Measurements from ENCODE around the gene ZNF460. TPM values are rescaled to one million over a fixed set of nuclear protein-coding genes. Genes with fewer than 3 reads are reported as not detected.

ZNF460 gene
- total and polyA plus RNA-seq, 2 of the 13 experiments (the other 11 are each of a cell fraction or from before 2014, with no cell fraction given) = 14.5 to 44.8 TPM

DNA sequence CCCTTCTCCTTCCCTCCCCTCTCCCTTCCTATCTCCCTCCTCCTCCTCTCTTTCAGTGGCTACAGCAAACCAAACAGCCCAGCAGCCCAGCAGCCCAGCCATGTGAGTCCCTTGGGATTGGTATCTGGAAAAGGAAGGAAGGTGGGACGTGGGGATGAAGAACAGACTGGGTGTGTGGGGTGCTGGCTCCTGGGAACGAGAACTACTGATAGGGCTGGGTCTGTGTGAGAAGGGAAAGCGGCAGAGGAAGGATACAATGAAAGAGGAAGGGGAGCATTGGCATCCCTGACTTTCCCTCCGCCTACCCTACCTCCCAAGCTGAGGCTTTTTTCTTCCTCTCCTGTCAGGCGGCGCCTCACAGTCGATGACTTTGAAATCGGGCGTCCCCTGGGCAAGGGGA, 48.6 kb upstream of the ZNF460 start:
- in situ Hi-C loops (cut with HindIII; ENCODE audit: extremely low pct_ligation_motif_present, low pct_unique_long_range_greater_than_20kb) = no loop called here
- no peak overlapping the region for H3K27ac ChIP-seq (ENCODE audit: extremely low read length, insufficient read depth, low read length)
- no peaks in the 10 kb centered on the region for H3K9me3 ChIP-seq (ENCODE audit: low read length)
- no peak overlapping the region; the same call in 1 of the 2 replicates for H3K4me2 ChIP-seq (ENCODE audit: low read depth, low read length)
- H3K27me3 ChIP-seq (ENCODE audit: control insufficient read depth in 1 of 2, insufficient read depth in 2 of 2, low read length in 2 of 2) = no peaks in the 10 kb centered on the region; a peak in 1 of 5 replicates
- TF ChIP-seq MATR3 (CRISPR knock-in tag; IDR thresholded peaks at IDR 0.05) (no peak), ZNF678 (CRISPR knock-in tag; IDR thresholded peaks at IDR 0.05) (no peak), ZFYVE20 (CRISPR knock-in tag; IDR thresholded peaks at IDR 0.05; ENCODE audit: borderline replicate concordance, low read depth) (no peak), ZNF282 (IDR thresholded peaks at IDR 0.05; ENCODE audit: partially characterized antibody) (no peak)
- TF ChIP-seq, protein P1, sequence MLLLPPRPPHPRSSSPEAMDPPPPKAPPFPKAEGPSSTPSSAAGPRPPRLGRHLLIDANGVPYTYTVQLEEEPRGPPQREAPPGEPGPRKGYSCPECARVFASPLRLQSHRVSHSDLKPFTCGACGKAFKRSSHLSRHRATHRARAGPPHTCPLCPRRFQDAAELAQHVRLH (CRISPR knock-in tag; IDR thresholded peaks at IDR 0.05; ENCODE audit: borderline replicate concordance, low read depth) = no peak
- FAIRE-seq = no peak
- no peak overlapping the region for H3K9ac ChIP-seq (ENCODE audit: insufficient read depth, low read depth, low read length)
- peaks cover 18% of the 10 kb centered on the region; the same call in 1 of the 2 replicates for H3K4me1 ChIP-seq (ENCODE audit: insufficient read depth, low read length)
- no peak overlapping the region for H3K4me3 ChIP-seq (replicated peaks in 1 of 3; ENCODE audit: insufficient read depth in 1 of 3, low read depth in 2 of 3, low read length in 3 of 3)
- WGBS (ENCODE audit: low lambda C conversion rate) = 51% methylated on average over 9 of the region's 9 CpGs
- ChIA-PET POLR2A (no interaction called here), CTCF (ENCODE audit: low intra/inter-chr PET ratio, low total read pairs) (no interaction called here)
- no TSS peak for BruUV-seq (replicated peaks)
- H2AFZ ChIP-seq (ENCODE audit: low read length) = no peak overlapping the region
- intact Hi-C loops (cut with micrococcal nuclease; ENCODE audit: unreplicated experiment) = no loop called here
- H3K36me3 ChIP-seq (replicated peaks in 1 of 2; ENCODE audit: control insufficient read depth in 1 of 2, insufficient read depth in 2 of 2, low read length in 2 of 2) = no peaks in the 10 kb centered on the region
- no peaks in the 10 kb centered on the region for H4K20me1 ChIP-seq (ENCODE audit: insufficient read depth, low read length)
- DNase-seq (ENCODE audit: low spot score) = no peak
- ATAC-seq = no peak
- H3K79me2 ChIP-seq (ENCODE audit: insufficient read depth, low read length) = no peaks in the 10 kb centered on the region

GRCh38 chr19:57233207-57233606, 47.1 kb upstream of the ZNF460 start:
- no peak overlapping the region for H3K9ac ChIP-seq (ENCODE audit: insufficient read depth, low read depth, low read length)
- H3K9me3 ChIP-seq (ENCODE audit: low read length) = no peaks in the 10 kb centered on the region
- no peaks in the 10 kb centered on the region for H3K79me2 ChIP-seq (ENCODE audit: insufficient read depth, low read length)
- H3K4me3 ChIP-seq (replicated peaks in 1 of 3; ENCODE audit: insufficient read depth in 1 of 3, low read depth in 2 of 3, low read length in 3 of 3) = no peak overlapping the region
- H3K36me3 ChIP-seq (replicated peaks in 1 of 2; ENCODE audit: control insufficient read depth in 1 of 2, insufficient read depth in 2 of 2, low read length in 2 of 2) = no peaks in the 10 kb centered on the region
- intact Hi-C loops (cut with micrococcal nuclease; ENCODE audit: unreplicated experiment) (no loop called here), in situ Hi-C loops (cut with HindIII; ENCODE audit: extremely low pct_ligation_motif_present, low pct_unique_long_range_greater_than_20kb) (no loop called here)
- no peak overlapping the region for H3K4me2 ChIP-seq (ENCODE audit: low read depth, low read length)
- ATAC-seq (no peak), FAIRE-seq (no peak), DNase-seq (ENCODE audit: low spot score) (no peak)
- ChIA-PET CTCF (ENCODE audit: low intra/inter-chr PET ratio, low total read pairs) (no interaction called here), POLR2A (no interaction called here)
- TF ChIP-seq, protein P1 (CRISPR knock-in tag; IDR thresholded peaks at IDR 0.05; ENCODE audit: borderline replicate concordance, low read depth) = no peak
- TF ChIP-seq MXD3 (CRISPR knock-in tag; IDR thresholded peaks at IDR 0.05) (no peak), ZNF737 (CRISPR knock-in tag; IDR thresholded peaks at IDR 0.05; ENCODE audit: borderline replicate concordance) (no peak), ZNF30 (CRISPR knock-in tag; IDR thresholded peaks at IDR 0.05) (no peak), POLR2A (IDR thresholded peaks at IDR 0.05; ENCODE audit: insufficient read depth in 1 of 2, low read depth in 2 of 2, low read length in 2 of 2) (no peak), PCBP2 (optimal IDR thresholded peaks at IDR 0.05; ENCODE audit: low read depth, low read length, poor library complexity, severe bottlenecking) (no peak), MTF2 (CRISPR knock-in tag; IDR thresholded peaks at IDR 0.05; ENCODE audit: borderline replicate concordance) (no peak), RXRA (CRISPR knock-in tag; IDR thresholded peaks at IDR 0.05) (no peak), ZNF784 (CRISPR knock-in tag; IDR thresholded peaks at IDR 0.05; ENCODE audit: borderline replicate concordance) (no peak), KDM4B (CRISPR knock-in tag; IDR thresholded peaks at IDR 0.05) (no peak), ZNF431 (CRISPR knock-in tag; IDR thresholded peaks at IDR 0.05; ENCODE audit: borderline replicate concordance, low read depth) (no peak), GATAD2A (CRISPR knock-in tag; IDR thresholded peaks at IDR 0.05) (no peak)
- no peak overlapping the region for H3K27ac ChIP-seq (ENCODE audit: extremely low read length, insufficient read depth, low read length)
- 73% methylated on average over 1 of the region's 1 CpG for WGBS (ENCODE audit: low lambda C conversion rate)
- no TSS peak for BruUV-seq (replicated peaks)
- no peak overlapping the region for H2AFZ ChIP-seq (ENCODE audit: low read length)
- peaks cover 18% of the 10 kb centered on the region; the same call in 1 of the 2 replicates for H3K4me1 ChIP-seq (ENCODE audit: insufficient read depth, low read length)
- no peaks in the 10 kb centered on the region; a peak in 1 of 5 replicates for H3K27me3 ChIP-seq (ENCODE audit: control insufficient read depth in 1 of 2, insufficient read depth in 2 of 2, low read length in 2 of 2)
- H4K20me1 ChIP-seq (ENCODE audit: insufficient read depth, low read length) = no peaks in the 10 kb centered on the region
